Natural killer cell (primary cell): ENCODE results near the gene CLSTN2. TPM values are rescaled to one million over a fixed set of nuclear protein-coding genes. Genes with fewer than 3 reads are reported as not detected.

Source experiments
- ATAC-seq, 3 donors: fragments of 150-1000 bp in 2 of 3; fragments of 200-7000 bp in 1 of 3; cut with Tn5 transposase; 1 replicate in 1 of 3; 2 replicates in 2 of 3; pipeline ENCODE4 v1.10.0; 2021; ENCODE audit warnings: mild to moderate bottlenecking in 2 of 3, moderate library complexity in 2 of 3
- DNase-seq, 2 donors: peaks; one replicate each; pipeline versions ENCODE4 v3.0.0 to v3.0.0-alpha.2; 2013 to 2021; ENCODE audit warnings: mixed read lengths in 1 of 2
- H3K27ac ChIP-seq: one replicate; pipeline ENCODE4 v1.5.1; 2013; ENCODE audit warnings: mild to moderate bottlenecking, low read length
- H3K27me3 ChIP-seq: one replicate; pipeline ENCODE4 v1.6.1; 2013; ENCODE audit warnings: low read length; ENCODE audit not compliant: control insufficient read depth, insufficient read depth
- H3K36me3 ChIP-seq: one replicate; pipeline ENCODE4 v1.6.1; 2013; ENCODE audit warnings: low read length; ENCODE audit not compliant: control insufficient read depth, insufficient read depth
- H3K4me1 ChIP-seq: one replicate; pipeline ENCODE4 v1.6.1; 2013; ENCODE audit warnings: low read length; ENCODE audit not compliant: control insufficient read depth, insufficient read depth
- H3K4me3 ChIP-seq: one replicate; pipeline ENCODE4 v1.5.1; 2013; ENCODE audit warnings: low read length
- H3K9me3 ChIP-seq: one replicate; pipeline ENCODE4 v1.6.1; 2013; ENCODE audit warnings: low read length; ENCODE audit not compliant: control insufficient read depth, insufficient read depth
- H3K27ac Mint-ChIP-seq, 2 donors: one replicate each; pipeline ENCODE4 v1.8.0; 2022; ENCODE audit warnings: mild to moderate bottlenecking in 2 of 2, mixed read lengths in 2 of 2, moderate library complexity in 1 of 2
- H3K27me3 Mint-ChIP-seq, 2 donors: one replicate each; pipeline ENCODE4 v1.8.0; 2022; ENCODE audit warnings: low read depth in 2 of 2, mixed read lengths in 2 of 2
- H3K36me3 Mint-ChIP-seq: one replicate; pipeline ENCODE4 v1.8.0; 2022; ENCODE audit warnings: mixed read lengths
- H3K4me1 Mint-ChIP-seq, 2 donors: one replicate each; pipeline ENCODE4 v1.8.0; 2022; ENCODE audit warnings: mixed read lengths in 2 of 2
- H3K4me3 Mint-ChIP-seq: one replicate; pipeline ENCODE4 v1.8.0; 2022; ENCODE audit warnings: mild to moderate bottlenecking, moderate library complexity, mixed read lengths
- H3K9me3 Mint-ChIP-seq, 2 donors: one replicate each; pipeline ENCODE4 v1.8.0; 2022; ENCODE audit warnings: mixed read lengths in 2 of 2
- CTCF ChIP-seq: fragments of 200-600 bp; IDR thresholded peaks from one replicate; pipeline ENCODE4 v1.8.0; 2022; ENCODE audit warnings: antibody characterized with exemption
- WGBS: methylation state at CpG from one replicate; pipeline ENCODE4 v1.1.7; 2013; ENCODE audit warnings: missing lambda C conversion rate; ENCODE audit not compliant: insufficient coverage; 5-methylcytosine and 5-hydroxymethylcytosine counted together
- intact Hi-C: fragments of 100-400 bp; cut with micrococcal nuclease; formaldehyde crosslinking; loops from one replicate; pipeline ENCODE4 v1.14.2; 2022
- total RNA-seq, 4 donors: library from RNA; stranded (reverse); fragments of 120-200 nt in 1 of 4; gene quantifications; one replicate each; pipeline versions ENCODE4 v1.2.3 to v1.2.4, GENCODE V29; 2013 to 2022

Gene CLSTN2
- total RNA-seq, 3 donors from 2014 or later (not counting 1 experiment from before 2014, with no cell fraction given): 0.05 TPM; not detected in 2

GRCh38 chr3:140085001-140085400 is 150.0 kb downstream of the CLSTN2 start:
- H3K27me3 Mint-ChIP-seq: peaks cover 0 to 6% of the 10 kb centered on the region in 2 donors
- no peaks in the 10 kb centered on the region for H3K36me3 ChIP-seq
- no peak overlapping the region for H3K4me3 Mint-ChIP-seq
- no peaks in the 10 kb centered on the region for H3K36me3 Mint-ChIP-seq
- intact Hi-C loops: no loop called here
- 77% methylated on average over 3 of the region's 5 CpGs for WGBS
- no peak overlapping the region for H3K27ac Mint-ChIP-seq
- H3K4me1 Mint-ChIP-seq: no peaks in the 10 kb centered on the region
- no peak for DNase-seq
- ATAC-seq: no peak
- no peak overlapping the region for H3K27ac ChIP-seq
- H3K4me3 ChIP-seq: no peak overlapping the region
- H3K9me3 ChIP-seq: no peaks in the 10 kb centered on the region
- H3K27me3 ChIP-seq: no peaks in the 10 kb centered on the region
- no peaks in the 10 kb centered on the region for H3K4me1 ChIP-seq
- no peaks in the 10 kb centered on the region for H3K9me3 Mint-ChIP-seq
- TF ChIP-seq CTCF: no peak

- no peak for ATAC-seq
- 61% methylated on average over 1 of the region's 1 CpG for WGBS
- H3K27me3 ChIP-seq: no peaks in the 10 kb centered on the region
Observed at GRCh38 chr3:140086642-140087041, 151.7 kb downstream of the CLSTN2 start.

GRCh38 chr3:140088058-140088457 is 153.1 kb downstream of the CLSTN2 start:
- Histone ChIP-seq H3K4me3 (no peak overlapping the region), H3K27ac (no peak overlapping the region), H3K27me3 (no peaks in the 10 kb centered on the region), H3K9me3 (peaks cover 2% of the 10 kb centered on the region), H3K4me1 (no peaks in the 10 kb centered on the region), H3K36me3 (no peaks in the 10 kb centered on the region)
- DNase-seq (no peak), ATAC-seq (no peak)
- Mint-ChIP-seq H3K36me3 (no peaks in the 10 kb centered on the region), H3K4me1 (no peaks in the 10 kb centered on the region), H3K27ac (no peak overlapping the region), H3K4me3 (no peak overlapping the region), H3K9me3 (no peaks in the 10 kb centered on the region), H3K27me3 (no peaks in the 10 kb centered on the region)
- 94% methylated on average over 3 of the region's 3 CpGs for WGBS
- intact Hi-C loops: no loop called here
- no peak for TF ChIP-seq CTCF

More at GRCh38 chr3:140086642-140087041, 151.7 kb downstream of the CLSTN2 start:
- no peaks in the 10 kb centered on the region for H3K9me3 Mint-ChIP-seq
- H3K36me3 Mint-ChIP-seq: no peaks in the 10 kb centered on the region
- Histone ChIP-seq H3K36me3 (no peaks in the 10 kb centered on the region), H3K4me1 (no peaks in the 10 kb centered on the region), H3K9me3 (peaks cover 2% of the 10 kb centered on the region), H3K4me3 (no peak overlapping the region), H3K27ac (no peak overlapping the region)
- H3K4me3 Mint-ChIP-seq: no peak overlapping the region
- TF ChIP-seq CTCF: no peak
- DNase-seq: no peak
- H3K27me3 Mint-ChIP-seq: no peaks in the 10 kb centered on the region
- H3K4me1 Mint-ChIP-seq: no peaks in the 10 kb centered on the region
- intact Hi-C loops: no loop called here
- H3K27ac Mint-ChIP-seq: no peak overlapping the region

- Histone ChIP-seq H3K27ac (no peak overlapping the region), H3K27me3 (no peaks in the 10 kb centered on the region), H3K36me3 (no peaks in the 10 kb centered on the region), H3K4me3 (no peak overlapping the region), H3K9me3 (peaks cover 2% of the 10 kb centered on the region), H3K4me1 (no peaks in the 10 kb centered on the region)
- intact Hi-C loops: no loop called here
- Mint-ChIP-seq H3K9me3 (no peaks in the 10 kb centered on the region), H3K27me3 (no peaks in the 10 kb centered on the region), H3K36me3 (no peaks in the 10 kb centered on the region), H3K4me1 (no peaks in the 10 kb centered on the region), H3K27ac (no peak overlapping the region), H3K4me3 (no peak overlapping the region)
- no peak for ATAC-seq
- DNase-seq: no peak
- TF ChIP-seq CTCF: no peak
- WGBS: 85% methylated on average over 2 of the region's 2 CpGs
Observed at GRCh38 chr3:140088513-140088912, 153.5 kb downstream of the CLSTN2 start.
